ENCODE results near the gene TPR. TPM values are rescaled to one million over a fixed set of nuclear protein-coding genes. Genes with fewer than 3 reads are reported as not detected.
"Not testable (repeated sequence)": the region's sequence is repeated elsewhere in the genome, so short reads cannot be mapped to it uniquely, and the experiment has no call there.

Gene TPR
- total RNA-seq = 62.2 and 64.1 TPM in 2 replicates

DNA sequence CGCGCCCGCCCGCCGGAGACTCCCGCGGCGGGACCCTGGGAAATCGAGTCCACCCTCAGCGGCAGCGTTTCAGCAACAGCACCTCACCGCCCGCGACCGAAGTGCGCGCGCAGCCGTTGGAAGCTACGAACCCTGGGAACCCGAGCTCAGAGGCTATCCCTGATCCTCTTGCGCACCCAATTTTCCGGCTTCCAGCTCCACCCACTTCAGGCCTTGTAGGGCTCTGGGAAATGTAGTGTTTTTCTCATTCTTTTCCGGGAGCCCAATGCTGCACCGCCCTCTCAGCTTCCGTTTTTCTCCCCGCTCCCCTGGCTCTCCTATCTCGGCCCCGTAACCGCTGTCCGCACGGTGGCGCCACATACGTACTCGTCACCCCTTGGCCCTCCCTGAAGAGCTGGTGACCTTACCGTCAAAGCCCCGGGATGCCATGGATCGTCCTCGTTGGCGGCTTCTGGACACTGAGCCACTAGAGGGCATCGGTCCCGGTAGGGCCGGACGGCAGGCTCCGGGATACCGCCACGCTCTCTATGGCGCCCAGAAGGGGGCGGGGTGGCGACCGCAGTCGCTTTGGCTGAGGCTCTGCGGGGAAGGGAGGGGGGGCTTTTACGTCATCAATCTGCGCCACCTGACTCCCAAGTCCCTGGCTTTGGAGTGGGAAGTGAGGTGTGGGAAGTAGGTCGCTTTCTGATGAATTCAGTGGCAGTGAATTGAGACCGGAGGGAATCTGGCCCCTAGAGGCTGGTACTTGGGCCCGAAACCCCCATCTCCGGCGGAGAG, at the start of gene TPR, which contains the start of gene ODR4:
Gene TPR, minus strand, starts transcription at position 102 of the 777 bp plus-strand sequence. CDS start 225 bp downstream, outside the sequence.
Gene ODR4, plus strand, starts transcription at position 687 of the 777 bp plus-strand sequence. CDS start 3,948 bp downstream, outside the sequence.
- DNase-seq (ENCODE audit: extremely low read depth, low read depth, low spot score) = peak; percentile 98

DNA sequence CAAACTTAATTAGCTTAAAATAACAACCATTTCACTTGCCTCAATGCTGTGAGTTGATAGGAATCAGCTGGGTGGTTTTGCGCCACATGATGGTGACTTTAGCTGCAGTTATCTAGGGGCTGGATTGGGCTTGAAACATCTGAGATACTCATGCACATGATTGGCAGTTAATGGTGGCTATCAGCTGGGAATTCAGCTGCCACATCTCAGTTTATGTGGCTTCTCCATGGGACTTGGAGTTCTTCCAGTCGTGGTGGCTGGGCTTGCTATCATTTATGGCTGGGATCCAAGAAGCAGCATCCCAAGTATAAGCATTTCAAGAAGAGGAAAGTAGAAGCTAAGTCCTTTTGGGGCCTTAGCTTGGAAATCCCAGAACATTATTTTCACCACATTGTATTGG, 49.5 kb upstream of the TPR start:
- no peak for DNase-seq (ENCODE audit: extremely low read depth, low read depth, low spot score)

DNA sequence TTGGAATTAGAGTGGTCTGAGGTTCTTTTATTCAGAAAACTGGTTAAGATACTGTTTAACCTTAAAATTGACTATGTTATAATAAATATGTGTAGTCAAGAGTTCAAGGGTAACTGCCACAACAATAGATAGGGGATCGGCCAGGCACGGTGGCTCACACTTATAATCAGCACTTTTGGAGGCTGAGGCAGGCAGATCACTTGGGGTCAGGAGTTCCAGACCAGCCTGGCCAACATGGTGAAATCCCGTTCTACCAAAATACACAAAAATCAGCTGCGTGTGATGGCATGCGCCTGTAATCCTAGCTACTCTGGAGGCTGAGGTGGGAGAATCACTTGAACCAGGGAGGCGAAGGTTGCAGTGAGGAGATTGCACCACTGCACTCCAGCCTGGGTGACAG, 46.4 kb upstream of the TPR start:
- DNase-seq (ENCODE audit: extremely low read depth, low read depth, low spot score) = no peak

DNA sequence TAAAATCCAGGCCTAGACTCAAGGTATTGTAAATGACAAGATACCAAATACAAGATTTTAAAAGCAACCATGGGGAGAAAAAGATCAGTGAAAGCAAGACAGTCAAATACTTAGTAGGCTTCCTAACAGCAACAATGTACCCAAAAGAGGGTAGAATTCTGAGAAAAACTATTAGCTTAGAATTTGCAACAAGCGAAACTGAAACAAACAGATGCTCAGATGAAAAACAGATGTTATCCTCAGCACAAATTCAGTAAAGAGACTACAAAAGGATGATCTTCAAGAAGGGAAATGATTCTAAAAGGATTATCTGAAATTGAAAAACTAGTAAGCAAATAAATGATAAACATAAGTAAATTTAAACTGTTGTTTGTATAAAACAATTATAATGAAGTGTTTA, 45.9 kb upstream of the TPR start:
- DNase-seq (ENCODE audit: extremely low read depth, low read depth, low spot score) = no peak

DNA sequence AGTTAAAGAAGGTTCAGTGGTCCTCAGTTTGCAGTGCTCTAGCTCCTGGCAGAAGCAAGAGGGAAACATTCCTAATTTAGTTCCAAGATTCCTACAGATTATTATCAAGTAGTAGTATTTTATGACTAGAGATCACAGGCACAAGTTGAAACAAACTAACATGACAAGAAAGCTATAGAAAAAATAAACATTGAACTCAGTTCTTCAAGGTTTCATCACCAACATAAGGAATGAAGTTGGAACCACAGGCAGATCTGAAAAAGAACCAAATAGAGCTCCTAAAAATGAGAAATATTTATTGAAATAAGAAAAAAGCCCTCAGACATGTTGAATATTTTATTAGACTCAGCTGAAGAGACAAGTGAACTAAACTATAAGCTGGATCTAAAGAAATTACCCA, 45.3 kb upstream of the TPR start:
- no peak for DNase-seq (ENCODE audit: extremely low read depth, low read depth, low spot score)

DNA sequence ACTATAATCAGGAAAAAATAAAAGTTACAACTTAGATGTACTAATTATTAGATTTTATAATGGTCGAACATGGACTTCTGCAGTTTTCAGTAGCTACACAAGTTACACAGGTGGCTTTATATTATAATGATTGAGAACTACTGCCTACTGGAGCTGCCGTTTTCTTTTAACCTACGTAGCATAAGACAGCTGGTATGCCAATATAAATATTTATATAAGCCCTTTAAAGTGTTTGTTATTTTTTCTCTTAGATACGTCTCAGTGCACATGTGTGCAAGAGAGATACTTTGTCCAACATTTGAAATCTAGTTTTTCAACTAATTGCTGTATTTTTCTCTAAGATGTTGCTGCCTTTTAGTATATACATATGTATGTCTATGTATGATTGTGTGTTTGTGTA, 43.5 kb upstream of the TPR start:
- no peak for DNase-seq (ENCODE audit: extremely low read depth, low read depth, low spot score)

DNA sequence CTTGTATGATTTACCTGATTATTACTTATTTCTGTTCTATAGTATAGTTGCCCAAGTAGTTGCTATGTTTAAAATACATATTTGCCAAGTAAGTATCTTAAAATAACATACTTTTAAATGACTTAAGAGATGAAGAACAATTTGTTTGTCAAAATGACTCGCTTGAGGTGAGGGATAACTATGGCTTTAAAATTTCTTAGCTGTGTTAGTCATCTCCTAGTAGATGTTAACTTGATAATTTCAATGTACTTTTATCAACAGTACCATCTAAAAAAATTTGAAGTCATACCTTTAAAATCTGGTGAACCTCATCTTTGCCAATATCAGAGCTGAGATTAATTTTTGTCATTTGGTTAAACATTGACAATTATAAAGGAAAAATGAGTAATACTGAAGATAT, 38.3 kb upstream of the TPR start:
- no peak for DNase-seq (ENCODE audit: extremely low read depth, low read depth, low spot score)

DNA sequence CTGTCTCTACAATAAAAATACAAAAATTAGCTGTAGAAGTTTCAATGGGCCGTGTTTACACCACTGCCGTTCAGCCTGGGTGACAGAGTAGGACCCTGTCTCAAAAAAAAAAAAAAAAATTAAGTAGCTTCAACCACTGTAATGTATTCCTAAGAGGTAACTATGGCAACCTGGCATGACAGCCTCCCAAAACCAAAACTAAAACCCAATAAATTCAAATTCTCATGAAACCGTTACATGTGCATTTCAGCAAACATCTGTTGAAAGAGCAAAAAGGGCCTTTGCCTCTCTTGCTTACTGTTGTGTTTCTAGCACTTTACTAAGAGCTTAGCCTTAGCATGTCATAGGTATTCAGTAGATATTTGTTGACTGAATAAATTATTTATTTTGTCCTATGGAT, 34.0 kb upstream of the TPR start:
- DNase-seq (ENCODE audit: extremely low read depth, low read depth, low spot score) = no peak

DNA sequence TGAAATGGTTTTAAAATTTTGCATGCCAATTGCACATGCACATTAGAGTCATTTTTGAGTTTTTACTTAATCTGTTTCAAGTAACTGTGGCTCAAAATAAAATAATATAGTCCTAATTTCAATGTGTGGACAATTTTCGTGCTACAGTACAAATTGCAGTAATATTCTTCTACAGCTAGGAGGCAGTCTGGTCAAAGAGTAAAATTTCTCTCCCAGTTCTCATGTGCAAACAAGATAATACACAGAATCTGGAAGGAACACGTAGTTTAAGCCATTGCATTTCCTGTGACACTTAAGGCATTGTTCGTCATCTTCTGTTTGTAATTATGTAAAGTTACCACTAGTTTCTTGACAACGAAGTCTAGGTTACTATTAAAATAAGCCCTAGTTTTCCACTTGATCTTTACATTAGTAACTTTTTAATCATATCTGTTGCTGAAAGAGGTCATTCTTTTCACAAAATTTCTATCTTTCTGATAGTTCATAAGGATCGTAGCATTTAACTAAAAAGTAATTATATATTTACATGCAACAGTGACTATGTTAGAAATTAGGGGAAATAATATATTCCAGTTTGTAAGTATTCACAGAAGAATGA, 29.5 kb upstream of the TPR start:
- peak; percentile 88 for DNase-seq (ENCODE audit: extremely low read depth, low read depth, low spot score)

DNA sequence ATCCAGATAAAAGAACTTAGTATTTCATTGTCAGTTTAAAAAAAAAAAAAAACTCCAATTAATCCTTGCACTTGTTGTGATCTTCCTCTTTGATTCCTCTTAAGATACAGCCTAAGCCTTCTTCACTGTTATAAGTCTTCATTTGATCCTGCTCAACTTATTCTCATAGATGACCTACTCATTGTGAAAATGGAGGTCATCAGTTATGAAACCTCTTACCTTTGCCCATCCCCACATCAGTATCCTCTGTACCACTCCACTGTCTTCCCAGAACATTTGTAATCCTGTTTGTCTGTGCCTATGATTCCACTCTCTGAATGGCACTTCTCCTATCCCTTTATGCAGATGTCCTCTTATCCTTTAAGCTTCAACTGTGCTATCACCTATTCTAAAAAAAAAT, 28.6 kb upstream of the TPR start:
- no peak for DNase-seq (ENCODE audit: extremely low read depth, low read depth, low spot score)

DNA sequence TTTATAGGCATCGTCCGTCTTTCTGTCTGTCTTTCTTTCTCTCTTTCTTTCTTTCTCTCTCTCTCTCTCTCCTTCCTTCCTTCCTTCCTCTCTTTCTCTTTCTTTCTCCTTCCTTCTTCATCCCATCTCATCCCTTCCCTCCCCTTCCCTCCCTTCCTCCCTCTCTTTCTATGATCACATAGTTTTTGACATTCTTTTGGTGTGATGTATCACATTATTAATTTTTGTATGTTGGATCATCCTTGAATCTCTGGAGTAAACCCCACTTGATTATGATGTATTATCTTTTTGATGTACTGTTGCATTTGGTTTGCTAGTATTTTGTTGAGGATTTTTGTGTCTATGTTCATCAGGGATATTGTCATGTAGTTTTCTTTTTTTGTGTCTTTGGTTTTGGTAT, 26.4 kb upstream of the TPR start:
- DNase-seq (ENCODE audit: extremely low read depth, low read depth, low spot score) = not testable (repeated sequence)

DNA sequence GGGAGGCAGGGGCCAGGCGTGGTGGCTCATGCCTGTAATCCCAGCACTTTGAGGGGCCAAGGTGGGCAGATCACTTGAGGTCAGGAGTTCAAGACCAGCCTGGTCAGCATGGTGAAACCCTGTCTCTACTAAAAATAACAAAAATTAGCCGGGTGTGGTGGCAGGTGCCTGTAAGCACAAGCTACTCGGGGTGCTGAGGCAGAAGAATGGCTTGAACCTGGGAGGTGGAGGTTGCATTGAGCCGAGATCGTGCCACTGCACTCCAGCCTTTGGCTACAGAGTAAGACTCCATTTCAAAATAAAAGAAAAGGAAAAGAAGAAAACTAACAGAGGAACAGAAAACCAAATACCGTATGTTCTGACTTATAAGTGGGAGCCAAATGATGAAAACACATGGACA, 17.7 kb upstream of the TPR start:
- not testable (repeated sequence) for DNase-seq (ENCODE audit: extremely low read depth, low read depth, low spot score)

DNA sequence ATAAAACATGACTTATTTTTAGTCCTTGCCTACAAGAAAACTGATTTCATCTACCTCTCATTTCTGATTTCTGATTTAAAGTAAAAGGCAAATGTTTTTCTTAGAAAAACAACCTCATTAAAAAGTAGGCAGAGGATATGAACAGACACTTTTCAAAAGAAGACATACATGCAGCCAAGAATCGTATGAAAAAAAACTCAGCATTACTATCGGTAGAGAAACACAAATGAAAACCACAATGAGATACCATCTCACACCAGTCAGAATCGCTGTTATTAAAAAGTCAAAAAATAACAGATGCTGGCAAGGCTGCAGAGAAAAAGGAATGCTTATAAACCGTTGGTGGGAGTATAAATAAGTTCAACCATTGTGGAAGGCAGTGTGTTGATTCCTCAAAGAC, 16.8 kb upstream of the TPR start:
- no peak for DNase-seq (ENCODE audit: extremely low read depth, low read depth, low spot score)

DNA sequence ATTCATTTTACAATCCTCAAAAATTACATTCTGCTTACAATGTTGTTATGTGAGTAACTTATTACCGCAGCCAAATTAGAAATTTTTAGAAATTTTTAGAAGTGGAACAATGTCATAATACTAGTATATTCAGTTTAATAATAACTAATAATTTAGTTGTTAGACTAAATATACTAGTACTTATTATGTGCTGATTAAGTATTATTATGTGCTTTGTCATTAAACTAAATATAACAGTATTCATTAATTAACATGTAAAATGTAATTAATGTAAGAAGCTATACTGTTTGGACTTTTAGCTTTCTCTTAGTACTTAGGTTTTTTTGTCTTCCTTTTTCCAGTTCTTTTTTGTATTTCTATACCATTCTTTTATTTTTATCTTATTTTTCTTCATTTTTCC, 15.9 kb upstream of the TPR start:
- no peak for DNase-seq (ENCODE audit: extremely low read depth, low read depth, low spot score)

DNA sequence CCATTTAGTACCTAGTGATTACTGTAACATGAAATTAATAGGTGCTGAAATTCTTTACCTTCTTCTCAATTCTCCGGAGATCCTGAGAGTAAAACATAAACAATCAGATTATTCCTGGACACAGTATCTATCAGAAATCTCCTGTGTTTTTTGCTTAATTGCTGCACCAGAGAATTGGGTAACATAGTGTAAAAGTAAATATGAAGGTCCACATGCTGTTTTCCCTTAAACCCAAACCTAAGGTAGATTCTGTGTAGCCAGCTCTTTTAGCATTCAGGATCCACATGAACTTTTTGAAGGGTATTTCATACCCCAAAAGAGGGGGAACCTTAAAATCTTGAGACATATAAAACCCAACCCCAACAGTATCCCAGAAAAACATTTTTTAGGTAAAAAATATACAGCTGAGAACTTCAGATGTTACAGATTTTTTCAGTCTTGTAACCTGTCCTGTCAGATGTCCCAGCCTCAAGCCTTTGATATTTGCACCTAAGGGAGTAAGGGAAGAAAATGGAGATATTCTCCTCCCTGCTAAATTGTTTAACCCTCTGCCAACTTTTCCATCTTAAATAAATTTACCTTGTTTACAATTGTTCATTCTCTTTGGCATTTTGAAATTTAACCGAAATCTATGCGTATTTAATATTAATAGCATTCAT, 11.8 kb upstream of the TPR start:
- DNase-seq (ENCODE audit: extremely low read depth, low read depth, low spot score) = no peak

DNA sequence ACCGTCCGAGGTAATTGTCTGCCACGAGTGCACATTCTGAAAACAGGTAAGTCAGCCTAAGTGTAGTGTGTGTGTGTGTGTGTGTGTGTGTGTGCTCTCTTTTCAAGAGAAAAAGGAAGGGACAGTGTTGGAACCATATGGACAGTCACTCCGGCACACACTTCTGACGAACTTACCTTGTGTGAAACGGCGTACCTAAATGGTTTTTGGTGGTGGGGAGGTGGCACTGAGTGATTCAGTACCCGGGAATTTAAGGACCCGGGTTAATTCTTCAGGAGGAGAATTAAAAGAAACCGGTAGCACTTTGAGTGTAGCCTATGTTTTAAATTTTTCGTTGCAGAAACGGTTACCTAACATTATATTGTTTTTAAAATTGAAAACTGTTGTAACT, 871 bp upstream of the TPR start:
- no peak for DNase-seq (ENCODE audit: extremely low read depth, low read depth, low spot score)

DNA sequence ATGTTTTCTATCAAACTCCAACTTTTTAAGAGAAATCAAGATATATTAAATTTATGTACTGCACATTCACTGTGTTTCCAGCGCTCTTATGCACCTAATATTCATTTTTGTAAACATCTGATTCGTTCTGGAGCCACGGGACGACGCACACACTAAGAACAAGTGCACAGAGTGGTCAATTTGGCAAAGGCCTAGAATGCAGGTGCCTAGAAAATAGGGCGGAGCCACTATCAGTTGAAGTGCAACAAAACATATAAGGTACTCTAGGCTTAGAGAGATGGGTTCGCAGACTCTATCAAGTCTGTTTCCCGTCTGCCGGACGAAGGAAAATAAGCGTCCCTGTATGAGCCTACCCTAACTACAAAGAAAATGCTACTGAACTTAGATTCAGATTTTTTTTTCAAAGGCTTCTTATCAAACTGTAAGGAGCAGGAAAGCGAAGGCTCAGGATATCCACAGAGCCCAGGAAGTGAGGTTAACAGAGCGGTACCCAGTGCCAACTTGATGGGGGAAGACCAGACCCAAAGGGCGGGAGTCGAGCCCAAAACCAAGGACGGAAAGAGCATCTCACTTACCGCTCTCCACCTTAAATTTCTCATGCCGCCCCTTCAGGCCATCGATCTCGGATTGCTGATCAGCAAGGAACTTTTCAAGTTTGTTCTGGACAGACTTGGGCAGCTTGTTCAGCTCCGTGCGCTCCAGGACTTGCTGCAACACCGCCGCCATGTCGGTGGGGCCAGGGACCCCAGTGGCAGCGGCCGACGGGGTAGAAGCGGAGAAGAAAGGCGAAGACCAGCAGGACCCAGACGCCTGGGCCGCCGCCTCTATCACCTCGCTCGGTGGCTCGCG, 526 bp downstream of the TPR start:
- no peak for DNase-seq (ENCODE audit: extremely low read depth, low read depth, low spot score)

DNA sequence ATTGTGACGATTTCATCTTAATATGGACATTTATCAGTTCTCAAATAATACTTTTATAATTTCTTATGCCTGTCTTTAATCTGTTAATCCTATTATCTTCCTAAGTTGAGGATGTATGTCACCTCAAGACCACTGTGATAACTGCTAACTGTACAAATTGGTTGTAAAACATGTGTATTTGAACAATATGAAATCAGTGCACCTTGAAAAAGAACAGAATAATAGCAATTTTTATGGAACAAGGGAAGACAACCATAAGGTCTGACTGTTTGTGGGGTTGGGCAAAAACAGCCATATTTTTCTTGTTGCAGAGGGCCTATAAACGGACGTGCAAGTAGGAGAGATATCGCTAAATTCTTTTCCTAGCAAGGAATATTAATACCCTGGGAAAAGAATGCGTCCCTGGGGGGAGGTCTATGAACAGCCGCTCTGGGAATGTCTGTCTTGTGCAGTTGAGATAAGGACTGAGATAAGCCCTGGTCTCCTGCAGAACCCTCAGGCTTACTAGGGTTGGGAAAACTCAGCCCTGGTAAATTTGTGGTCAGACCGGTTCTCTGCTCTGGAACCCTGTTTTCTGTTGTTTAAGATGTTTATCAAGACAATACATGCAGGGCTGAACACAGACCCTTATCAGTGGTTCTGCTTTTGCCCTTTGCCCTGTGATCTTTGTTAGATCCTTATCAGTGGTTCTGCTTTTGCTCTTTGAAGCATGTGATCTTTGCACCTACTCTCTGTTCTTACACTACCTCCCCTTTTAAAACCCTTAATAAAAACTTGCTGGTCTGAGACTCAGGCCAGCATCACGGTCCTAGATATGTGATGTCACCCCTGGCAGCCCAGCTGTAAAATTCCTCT, 27.0 kb downstream of the TPR start:
- not testable (repeated sequence) for DNase-seq (ENCODE audit: extremely low read depth, low read depth, low spot score)

DNA sequence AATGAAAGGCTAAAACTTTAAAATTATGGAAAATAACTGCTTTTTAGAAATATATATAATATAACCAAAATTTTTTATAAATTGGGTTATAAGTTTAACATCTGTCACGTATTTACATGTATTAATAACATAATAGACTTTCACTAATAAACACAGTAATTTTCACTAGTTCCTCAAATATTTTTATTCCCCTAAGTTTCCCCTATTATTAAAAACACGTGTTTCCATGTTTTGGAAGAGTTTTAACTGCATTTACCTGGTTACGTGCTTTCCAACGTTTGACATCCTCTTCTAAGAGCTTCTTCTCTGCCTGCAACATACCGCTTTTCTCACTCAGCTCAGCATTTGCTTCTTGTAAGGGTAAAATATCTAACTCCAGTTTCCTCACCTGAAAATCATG, 34.3 kb downstream of the TPR start:
- DNase-seq (ENCODE audit: extremely low read depth, low read depth, low spot score) = no peak

DNA sequence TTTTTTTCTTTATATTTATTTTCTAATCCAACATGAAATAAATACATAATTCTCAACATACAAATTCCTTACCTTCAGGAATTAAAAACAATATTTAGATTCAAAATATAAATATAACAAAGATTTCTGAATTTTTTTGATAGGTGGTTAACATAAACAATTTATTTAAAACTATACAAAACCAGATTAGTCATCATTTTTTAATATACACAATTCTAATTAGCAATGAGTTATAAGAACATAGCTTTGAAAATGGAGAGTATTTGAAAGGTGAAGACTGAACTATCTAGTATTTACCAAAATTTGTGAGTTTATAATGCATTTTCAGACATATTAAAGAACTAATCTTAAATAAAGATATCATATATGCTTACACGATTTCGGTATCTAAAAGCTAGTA, 37.5 kb downstream of the TPR start:
- DNase-seq (ENCODE audit: extremely low read depth, low read depth, low spot score) = no peak

All from glomerular endothelial cell (primary cell).